ENCODE measurements around the gene EPB42. TPM values are rescaled to one million over a fixed set of nuclear protein-coding genes. Genes with fewer than 3 reads are reported as not detected.
"Not testable (repeated sequence)": the region's sequence is repeated elsewhere in the genome, so short reads cannot be mapped to it uniquely, and the experiment has no call there.

The EPB42 gene
- total and polyA plus RNA-seq, 8 donors: 1.1 to 5.3 (median 3.5) TPM; not detected in 2

- Histone ChIP-seq H3K27me3 (no peaks in the 10 kb centered on the region), H3K9me3 (no peaks in the 10 kb centered on the region), H3K4me1 (no peaks in the 10 kb centered on the region), H3K27ac (no peak overlapping the region), H3K4me3 (no peak overlapping the region), H3K36me3 (peaks cover 0 to 35% of the 10 kb centered on the region in 2 donors)
- ATAC-seq (no peak), DNase-seq (no peak)
- no peak for TF ChIP-seq CTCF (IDR thresholded peaks at IDR 0.05)
- intact Hi-C loops (cut with DNase I): no loop called here
Measured at GRCh38 chr15:43199945-43200488, 20.8 kb downstream of the EPB42 start.

DNA sequence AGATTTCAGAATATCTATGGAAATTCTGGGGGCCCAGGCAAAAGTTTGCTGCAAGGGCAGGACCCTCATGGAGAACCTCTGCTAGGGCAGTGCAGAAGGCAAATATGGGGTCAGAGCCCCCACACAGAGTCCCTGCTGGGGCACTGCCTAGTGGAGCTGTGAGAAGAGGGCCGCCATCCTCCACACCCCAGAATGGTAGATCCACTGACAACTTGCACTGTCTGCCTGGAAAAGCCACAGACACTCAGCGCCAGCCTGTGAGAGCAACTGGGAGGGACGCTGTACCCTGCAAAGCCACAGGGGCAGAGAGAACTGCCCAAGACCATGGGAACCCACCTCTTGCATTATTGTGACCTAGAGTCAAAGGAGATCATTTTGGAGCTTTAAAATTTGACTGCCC, 21.8 kb downstream of the EPB42 start:
- intact Hi-C loops (cut with DNase I): no loop called here
- no peak for TF ChIP-seq CTCF (IDR thresholded peaks at IDR 0.05)
- Histone ChIP-seq H3K27me3 (no peaks in the 10 kb centered on the region), H3K4me1 (no peaks in the 10 kb centered on the region), H3K9me3 (no peaks in the 10 kb centered on the region), H3K27ac (no peak overlapping the region), H3K36me3 (peaks cover 0 to 45% of the 10 kb centered on the region in 2 donors), H3K4me3 (no peak overlapping the region)
- no peak for ATAC-seq
- DNase-seq: no peak

GRCh38 chr15:43198556-43198955, 22.3 kb downstream of the EPB42 start:
- intact Hi-C loops (cut with DNase I); H3K27me3 ChIP-seq; H3K4me3 ChIP-seq; H3K4me1 ChIP-seq; DNase-seq; ATAC-seq; H3K27ac ChIP-seq; H3K9me3 ChIP-seq: not testable (repeated sequence)
- H3K36me3 ChIP-seq: peaks cover 0 to 50% of the 10 kb centered on the region in 2 donors

DNA sequence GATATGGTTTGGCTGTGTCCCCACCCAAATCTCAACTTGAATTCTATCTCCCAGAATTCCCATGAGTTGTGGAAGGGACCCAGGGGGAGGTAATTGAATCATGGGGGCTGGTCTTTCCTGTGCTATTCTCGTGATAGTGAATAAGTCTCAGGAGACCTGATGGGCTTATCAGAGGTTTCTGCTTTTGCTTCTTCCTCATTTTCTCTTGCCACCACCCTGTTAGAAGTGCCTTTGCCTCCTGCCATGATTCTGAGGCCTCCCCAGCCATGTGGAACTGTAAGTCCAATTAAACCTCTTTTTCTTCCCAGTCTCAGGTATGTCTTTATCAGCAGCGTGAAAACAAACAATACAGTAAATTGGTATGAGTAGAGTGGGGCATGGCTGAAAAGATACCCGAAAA, 23.0 kb downstream of the EPB42 start:
- DNase-seq; intact Hi-C loops (cut with DNase I): not testable (repeated sequence)
- peaks cover 0 to 57% of the 10 kb centered on the region in 2 donors for H3K36me3 ChIP-seq

GRCh38 chr15:43196760-43197548, 23.9 kb downstream of the EPB42 start:
- peaks cover 0 to 66% of the 10 kb centered on the region in 2 donors for H3K36me3 ChIP-seq
- no peak for TF ChIP-seq CTCF (IDR thresholded peaks at IDR 0.05)
- no peak for ATAC-seq

More for the DNA sequence above, 23.0 kb downstream of the EPB42 start:
- not testable (repeated sequence) for H3K27me3 ChIP-seq, H3K4me1 ChIP-seq, H3K27ac ChIP-seq, H3K9me3 ChIP-seq, ATAC-seq, H3K4me3 ChIP-seq

DNA sequence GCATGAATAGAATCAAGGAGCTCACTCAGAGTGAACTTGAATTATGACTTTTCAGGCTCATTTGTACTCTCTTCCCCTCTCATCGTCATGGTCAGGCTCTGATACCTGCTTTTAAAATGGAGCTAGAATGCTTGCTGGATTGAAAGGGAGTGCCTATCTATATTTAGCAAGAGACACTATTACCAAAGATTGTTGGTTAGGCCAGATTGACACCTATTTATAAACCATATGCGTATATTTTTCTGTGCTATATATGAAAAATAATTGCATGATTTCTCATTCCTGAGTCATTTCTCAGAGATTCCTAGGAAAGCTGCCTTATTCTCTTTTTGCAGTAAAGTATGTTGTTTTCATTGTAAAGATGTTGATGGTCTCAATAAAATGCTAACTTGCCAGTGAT, 26.0 kb downstream of the EPB42 start:
- DNase-seq (no peak), ATAC-seq (no peak)
- no peaks in the 10 kb centered on the region for H3K27me3 ChIP-seq
- H3K4me1 ChIP-seq: no peaks in the 10 kb centered on the region
- H3K27ac ChIP-seq: no peak overlapping the region
- H3K4me3 ChIP-seq: no peak overlapping the region
- H3K36me3 ChIP-seq: peaks cover 0 to 87% of the 10 kb centered on the region in 2 donors
- H3K9me3 ChIP-seq: no peaks in the 10 kb centered on the region
- TF ChIP-seq CTCF (IDR thresholded peaks at IDR 0.05): no peak
- intact Hi-C loops (cut with DNase I): no loop called here

More at GRCh38 chr15:43196760-43197548, 23.9 kb downstream of the EPB42 start:
- no peaks in the 10 kb centered on the region for H3K4me1 ChIP-seq
- intact Hi-C loops (cut with DNase I): no loop called here
- H3K27me3 ChIP-seq: no peaks in the 10 kb centered on the region
- H3K9me3 ChIP-seq: no peaks in the 10 kb centered on the region
- DNase-seq: no peak
- H3K4me3 ChIP-seq: no peak overlapping the region
- H3K27ac ChIP-seq: no peak overlapping the region

All from left lung (tissue), 10 donors.